ENCODE results near the gene PSMD7.

The PSMD7 gene

DNA sequence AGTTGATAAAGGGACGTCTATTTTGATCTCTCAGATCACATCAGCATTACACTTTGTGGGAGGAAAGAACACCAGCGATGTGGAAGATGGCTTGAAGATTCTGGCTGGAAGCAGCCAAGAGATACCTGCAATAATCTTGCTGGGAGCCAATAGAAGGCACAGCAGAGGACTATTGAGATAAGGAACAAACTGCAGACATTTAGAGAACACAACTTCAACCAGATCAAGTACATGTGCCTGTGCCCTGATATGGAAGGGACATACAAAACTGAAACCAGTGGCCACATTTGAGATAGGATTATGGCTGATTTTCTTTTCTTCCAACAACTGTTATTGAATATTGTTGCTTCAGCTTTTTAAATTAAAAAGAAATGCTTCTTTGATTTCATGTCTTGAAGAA lies 18.6 kb upstream of the PSMD7 start:
- H3K27me3 ChIP-seq (ENCODE audit: control insufficient read depth, insufficient read depth, low read length) = no peaks in the 10 kb centered on the region
- H3K4me3 ChIP-seq (ENCODE audit: low read length) = no peak overlapping the region
- no peaks in the 10 kb centered on the region for H3K36me3 ChIP-seq (ENCODE audit: control insufficient read depth, insufficient read depth, low read length)
- H3K27ac ChIP-seq (ENCODE audit: low read depth, low read length) = no peak overlapping the region
- H3K9ac ChIP-seq (ENCODE audit: low read length) = no peak overlapping the region
- no peaks in the 10 kb centered on the region for H3K4me1 ChIP-seq (ENCODE audit: control insufficient read depth, insufficient read depth, low read length)

DNA sequence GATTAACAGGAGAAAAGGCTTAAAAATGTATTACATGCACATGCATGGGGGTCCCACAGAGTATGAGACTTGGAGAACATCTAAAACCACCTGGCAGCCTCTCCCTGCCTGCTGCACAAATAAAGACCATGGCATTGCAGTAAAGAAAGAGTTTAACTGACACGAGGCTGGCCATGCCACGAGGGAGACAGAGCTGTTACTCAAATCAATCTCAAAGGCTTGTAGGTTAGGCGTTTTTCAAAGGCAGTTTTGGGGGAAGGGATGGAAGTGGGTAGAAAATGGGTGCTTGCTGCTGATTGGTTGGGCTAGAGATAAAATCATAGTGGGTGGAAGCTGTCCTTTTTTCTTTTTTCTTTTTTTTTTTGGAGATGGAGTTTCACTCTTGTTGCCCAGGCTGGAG lies 17.3 kb upstream of the PSMD7 start:
- Histone ChIP-seq H3K4me3 (ENCODE audit: low read length) (no peak overlapping the region), H3K27me3 (ENCODE audit: control insufficient read depth, insufficient read depth, low read length) (no peaks in the 10 kb centered on the region), H3K27ac (ENCODE audit: low read depth, low read length) (no peak overlapping the region), H3K4me1 (ENCODE audit: control insufficient read depth, insufficient read depth, low read length) (no peaks in the 10 kb centered on the region), H3K9ac (ENCODE audit: low read length) (no peak overlapping the region), H3K36me3 (ENCODE audit: control insufficient read depth, insufficient read depth, low read length) (no peaks in the 10 kb centered on the region)

DNA sequence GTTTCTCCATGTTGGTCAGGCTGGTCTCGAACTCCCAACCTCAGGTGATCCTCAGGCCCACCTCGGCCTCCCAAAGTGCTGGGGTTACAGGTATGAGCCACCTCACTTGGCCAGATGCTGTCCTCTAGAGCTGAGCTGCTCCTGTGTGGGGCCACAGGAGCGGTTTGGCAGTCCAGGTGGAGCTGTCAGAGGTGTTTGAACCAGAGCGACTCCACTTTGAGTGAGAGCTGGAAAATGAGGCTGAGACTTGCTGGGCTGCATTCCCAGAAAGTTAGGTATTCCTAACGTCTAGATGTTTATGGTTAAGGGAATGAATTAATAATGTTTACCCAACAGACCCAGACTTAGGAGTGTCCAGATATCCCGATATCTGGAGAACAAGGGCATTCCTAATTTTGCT lies 16.8 kb upstream of the PSMD7 start:
- H3K4me1 ChIP-seq (ENCODE audit: control insufficient read depth, insufficient read depth, low read length) = no peaks in the 10 kb centered on the region
- no peak overlapping the region for H3K9ac ChIP-seq (ENCODE audit: low read length)
- H3K27ac ChIP-seq (ENCODE audit: low read depth, low read length) = no peak overlapping the region
- H3K4me3 ChIP-seq (ENCODE audit: low read length) = no peak overlapping the region
- no peaks in the 10 kb centered on the region for H3K27me3 ChIP-seq (ENCODE audit: control insufficient read depth, insufficient read depth, low read length)
- no peaks in the 10 kb centered on the region for H3K36me3 ChIP-seq (ENCODE audit: control insufficient read depth, insufficient read depth, low read length)

GRCh38 chr16:74280448-74280847 lies 16.2 kb upstream of the PSMD7 start:
- no peaks in the 10 kb centered on the region for H3K4me1 ChIP-seq (ENCODE audit: control insufficient read depth, insufficient read depth, low read length)
- H3K27me3 ChIP-seq (ENCODE audit: control insufficient read depth, insufficient read depth, low read length) = no peaks in the 10 kb centered on the region
- no peak overlapping the region for H3K27ac ChIP-seq (ENCODE audit: low read depth, low read length)
- H3K9ac ChIP-seq (ENCODE audit: low read length) = no peak overlapping the region
- H3K4me3 ChIP-seq (ENCODE audit: low read length) = no peak overlapping the region
- H3K36me3 ChIP-seq (ENCODE audit: control insufficient read depth, insufficient read depth, low read length) = no peaks in the 10 kb centered on the region

DNA sequence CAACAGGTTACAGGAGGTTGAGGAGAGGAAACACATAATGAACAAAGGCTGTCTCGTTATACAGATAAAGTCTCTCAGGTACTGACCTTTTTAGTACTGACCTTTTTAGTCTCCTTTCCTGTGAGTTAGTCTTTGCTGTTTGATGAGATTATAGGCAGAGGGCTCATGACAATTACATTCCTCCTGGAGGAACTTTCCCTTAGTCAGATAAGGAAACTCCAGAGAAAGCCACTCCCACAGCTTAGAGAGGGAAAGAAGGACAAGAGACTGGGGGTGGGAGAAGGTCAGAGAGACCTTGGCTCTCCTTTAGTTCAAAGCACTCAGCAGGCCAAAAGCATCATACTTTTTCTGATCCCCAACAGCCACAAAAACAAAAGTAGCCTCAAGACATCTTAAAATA lies 15.3 kb upstream of the PSMD7 start:
- no peaks in the 10 kb centered on the region for H3K27me3 ChIP-seq (ENCODE audit: control insufficient read depth, insufficient read depth, low read length)
- H3K4me3 ChIP-seq (ENCODE audit: low read length) = no peak overlapping the region
- H3K36me3 ChIP-seq (ENCODE audit: control insufficient read depth, insufficient read depth, low read length) = no peaks in the 10 kb centered on the region
- H3K27ac ChIP-seq (ENCODE audit: low read depth, low read length) = no peak overlapping the region
- H3K9ac ChIP-seq (ENCODE audit: low read length) = no peak overlapping the region
- H3K4me1 ChIP-seq (ENCODE audit: control insufficient read depth, insufficient read depth, low read length) = no peaks in the 10 kb centered on the region

- Histone ChIP-seq H3K9ac (ENCODE audit: low read length) (no peak overlapping the region), H3K27ac (ENCODE audit: low read depth, low read length) (no peak overlapping the region), H3K4me3 (ENCODE audit: low read length) (no peak overlapping the region), H3K36me3 (ENCODE audit: control insufficient read depth, insufficient read depth, low read length) (no peaks in the 10 kb centered on the region), H3K4me1 (ENCODE audit: control insufficient read depth, insufficient read depth, low read length) (no peaks in the 10 kb centered on the region), H3K27me3 (ENCODE audit: control insufficient read depth, insufficient read depth, low read length) (no peaks in the 10 kb centered on the region)
These were observed 12.9 kb upstream of the PSMD7 start for GRCh38 chr16:74283716-74284115.

GRCh38 chr16:74288065-74288464 lies 8.5 kb upstream of the PSMD7 start:
- Histone ChIP-seq H3K27ac (ENCODE audit: low read depth, low read length) (no peak overlapping the region), H3K4me3 (ENCODE audit: low read length) (no peak overlapping the region), H3K4me1 (ENCODE audit: control insufficient read depth, insufficient read depth, low read length) (no peaks in the 10 kb centered on the region), H3K36me3 (ENCODE audit: control insufficient read depth, insufficient read depth, low read length) (no peaks in the 10 kb centered on the region), H3K27me3 (ENCODE audit: control insufficient read depth, insufficient read depth, low read length) (no peaks in the 10 kb centered on the region), H3K9ac (ENCODE audit: low read length) (no peak overlapping the region)

GRCh38 chr16:74290356-74290755 lies 6.3 kb upstream of the PSMD7 start:
- H3K36me3 ChIP-seq (ENCODE audit: control insufficient read depth, insufficient read depth, low read length) = no peaks in the 10 kb centered on the region
- H3K4me3 ChIP-seq (ENCODE audit: low read length) = no peak overlapping the region
- H3K9ac ChIP-seq (ENCODE audit: low read length) = no peak overlapping the region
- H3K27ac ChIP-seq (ENCODE audit: low read depth, low read length) = no peak overlapping the region
- H3K27me3 ChIP-seq (ENCODE audit: control insufficient read depth, insufficient read depth, low read length) = no peaks in the 10 kb centered on the region
- no peaks in the 10 kb centered on the region for H3K4me1 ChIP-seq (ENCODE audit: control insufficient read depth, insufficient read depth, low read length)

DNA sequence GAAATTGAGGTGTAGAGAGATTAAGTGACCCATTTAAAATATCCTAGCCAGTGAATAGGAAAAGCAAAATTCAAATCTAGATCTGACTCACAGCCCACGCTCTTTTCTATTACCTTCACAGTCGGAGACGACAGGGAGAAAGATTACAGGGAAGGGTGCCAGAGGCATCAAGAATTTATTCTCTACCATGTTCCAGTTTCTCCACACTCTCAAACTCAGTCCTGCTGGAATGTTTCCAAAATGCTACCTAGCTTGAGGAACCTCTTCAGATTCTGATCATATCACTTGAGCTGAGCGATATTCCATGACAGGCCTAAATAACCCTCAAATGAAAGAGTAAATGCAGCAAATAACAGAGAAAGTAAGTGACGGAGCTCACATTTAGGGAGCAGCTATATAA lies 5.4 kb upstream of the PSMD7 start:
- no peaks in the 10 kb centered on the region for H3K36me3 ChIP-seq (ENCODE audit: control insufficient read depth, insufficient read depth, low read length)
- H3K27me3 ChIP-seq (ENCODE audit: control insufficient read depth, insufficient read depth, low read length) = no peaks in the 10 kb centered on the region
- H3K4me3 ChIP-seq (ENCODE audit: low read length) = no peak overlapping the region
- H3K9ac ChIP-seq (ENCODE audit: low read length) = no peak overlapping the region
- no peaks in the 10 kb centered on the region for H3K4me1 ChIP-seq (ENCODE audit: control insufficient read depth, insufficient read depth, low read length)
- no peak overlapping the region for H3K27ac ChIP-seq (ENCODE audit: low read depth, low read length)

GRCh38 chr16:74291577-74292208 lies 4.9 kb upstream of the PSMD7 start:
- Histone ChIP-seq H3K4me1 (ENCODE audit: control insufficient read depth, insufficient read depth, low read length) (no peaks in the 10 kb centered on the region), H3K36me3 (ENCODE audit: control insufficient read depth, insufficient read depth, low read length) (no peaks in the 10 kb centered on the region), H3K4me3 (ENCODE audit: low read length) (no peak overlapping the region), H3K27ac (ENCODE audit: low read depth, low read length) (no peak overlapping the region), H3K9ac (ENCODE audit: low read length) (no peak overlapping the region), H3K27me3 (ENCODE audit: control insufficient read depth, insufficient read depth, low read length) (no peaks in the 10 kb centered on the region)

DNA sequence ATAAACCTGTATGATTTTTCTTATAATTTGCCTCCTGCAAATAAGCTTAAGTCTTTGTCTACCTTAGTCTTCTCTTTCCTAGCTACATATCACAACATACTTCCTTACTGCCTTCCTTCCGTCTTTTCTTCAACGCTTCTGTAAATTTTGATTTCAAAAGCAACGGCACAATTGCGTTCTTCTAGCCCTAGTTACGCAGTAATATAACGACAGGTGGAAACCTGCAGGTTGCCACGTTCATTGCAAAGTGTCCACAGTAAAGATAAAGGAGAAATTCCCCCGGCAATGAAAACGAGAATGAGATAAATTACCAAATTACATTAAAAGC lies 546 bp upstream of the PSMD7 start:
- Histone ChIP-seq H3K4me3 (ENCODE audit: low read length) (peak overlapping the region; percentile 99), H3K9ac (ENCODE audit: low read length) (peak overlapping the region; percentile 98), H3K27me3 (ENCODE audit: control insufficient read depth, insufficient read depth, low read length) (no peaks in the 10 kb centered on the region), H3K4me1 (ENCODE audit: control insufficient read depth, insufficient read depth, low read length) (peaks cover 6% of the 10 kb centered on the region), H3K36me3 (ENCODE audit: control insufficient read depth, insufficient read depth, low read length) (peaks cover 2% of the 10 kb centered on the region), H3K27ac (ENCODE audit: low read depth, low read length) (peak overlapping the region; percentile 89)

GRCh38 chr16:74297145-74297665 lies 591 bp downstream of the PSMD7 start:
- H3K27ac ChIP-seq (ENCODE audit: low read depth, low read length) = peak overlapping the region; percentile 89
- H3K27me3 ChIP-seq (ENCODE audit: control insufficient read depth, insufficient read depth, low read length) = no peaks in the 10 kb centered on the region
- peak overlapping the region; percentile 98 for H3K9ac ChIP-seq (ENCODE audit: low read length)
- peak overlapping the region; percentile 99 for H3K4me3 ChIP-seq (ENCODE audit: low read length)
- H3K36me3 ChIP-seq (ENCODE audit: control insufficient read depth, insufficient read depth, low read length) = peaks cover 8% of the 10 kb centered on the region
- peaks cover 6% of the 10 kb centered on the region for H3K4me1 ChIP-seq (ENCODE audit: control insufficient read depth, insufficient read depth, low read length)

DNA sequence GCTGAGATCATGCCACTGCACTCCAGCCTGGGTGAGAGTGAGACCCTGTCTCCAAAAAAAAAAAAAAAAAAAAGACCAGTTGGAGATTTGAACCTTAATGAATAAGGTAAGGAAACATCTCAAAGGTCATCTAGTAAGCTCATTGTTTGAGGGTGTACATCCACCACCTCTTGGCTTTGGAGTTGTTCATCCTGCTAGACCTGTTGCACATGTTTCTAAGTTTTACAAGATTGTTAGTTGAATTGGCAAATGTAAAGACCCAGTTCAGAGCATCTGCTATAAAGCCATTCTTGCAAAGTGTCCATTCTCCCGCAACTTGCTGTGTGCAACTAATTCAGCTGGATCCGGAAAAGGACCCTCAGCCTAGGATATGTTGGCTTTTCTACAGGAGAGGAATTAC lies 1.5 kb downstream of the PSMD7 start:
- Histone ChIP-seq H3K9ac (ENCODE audit: low read length) (no peak overlapping the region), H3K27ac (ENCODE audit: low read depth, low read length) (no peak overlapping the region), H3K4me1 (ENCODE audit: control insufficient read depth, insufficient read depth, low read length) (peaks cover 6% of the 10 kb centered on the region), H3K27me3 (ENCODE audit: control insufficient read depth, insufficient read depth, low read length) (no peaks in the 10 kb centered on the region), H3K36me3 (ENCODE audit: control insufficient read depth, insufficient read depth, low read length) (peaks cover 17% of the 10 kb centered on the region), H3K4me3 (ENCODE audit: low read length) (peak overlapping the region; percentile 99)
